OCI-LY1 (cell line): ENCODE results near the gene ATF5.

ENCODE experiments used
- EZH2 ChIP-seq: fragments of 200-600 bp; sonication (generic), shearing (Covaris generic); IDR thresholded peaks from 2 replicates; pipeline ENCODE4 v1.8.0; 2017; ENCODE audit warnings: borderline replicate concordance, mixed run types, mild to moderate bottlenecking, antibody characterized with exemption, low read length, moderate library complexity, mixed read lengths
- TF ChIP-seq, protein P1 (sequence below): fragments of 200-600 bp; sonication (generic), shearing (Covaris generic); IDR thresholded peaks from 2 replicates; pipeline ENCODE4 v1.5.1; 2017; ENCODE audit warnings: mild to moderate bottlenecking, antibody characterized with exemption, low read length, moderate library complexity, mixed read lengths

DNA sequence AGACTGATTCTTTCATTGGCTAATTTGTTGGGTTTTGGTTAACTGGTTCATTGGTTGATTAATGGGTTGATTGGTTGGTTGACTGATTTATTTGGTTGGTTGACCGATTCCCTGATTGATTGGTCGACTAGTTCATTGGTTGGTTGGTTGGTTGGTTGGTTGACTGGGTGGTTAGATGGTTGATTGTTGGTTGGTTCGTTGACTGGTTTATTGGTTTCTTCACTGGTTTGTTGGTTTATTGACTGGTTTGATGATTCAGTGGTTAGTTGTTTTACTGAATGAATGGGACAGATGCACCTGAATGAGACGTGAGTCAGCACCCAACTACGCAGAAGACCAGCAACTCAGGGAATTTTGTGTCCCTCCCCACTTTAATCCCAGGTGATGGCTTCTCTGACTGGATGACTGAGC is 3.0 kb downstream of the ATF5 start:
- TF ChIP-seq, protein P1, sequence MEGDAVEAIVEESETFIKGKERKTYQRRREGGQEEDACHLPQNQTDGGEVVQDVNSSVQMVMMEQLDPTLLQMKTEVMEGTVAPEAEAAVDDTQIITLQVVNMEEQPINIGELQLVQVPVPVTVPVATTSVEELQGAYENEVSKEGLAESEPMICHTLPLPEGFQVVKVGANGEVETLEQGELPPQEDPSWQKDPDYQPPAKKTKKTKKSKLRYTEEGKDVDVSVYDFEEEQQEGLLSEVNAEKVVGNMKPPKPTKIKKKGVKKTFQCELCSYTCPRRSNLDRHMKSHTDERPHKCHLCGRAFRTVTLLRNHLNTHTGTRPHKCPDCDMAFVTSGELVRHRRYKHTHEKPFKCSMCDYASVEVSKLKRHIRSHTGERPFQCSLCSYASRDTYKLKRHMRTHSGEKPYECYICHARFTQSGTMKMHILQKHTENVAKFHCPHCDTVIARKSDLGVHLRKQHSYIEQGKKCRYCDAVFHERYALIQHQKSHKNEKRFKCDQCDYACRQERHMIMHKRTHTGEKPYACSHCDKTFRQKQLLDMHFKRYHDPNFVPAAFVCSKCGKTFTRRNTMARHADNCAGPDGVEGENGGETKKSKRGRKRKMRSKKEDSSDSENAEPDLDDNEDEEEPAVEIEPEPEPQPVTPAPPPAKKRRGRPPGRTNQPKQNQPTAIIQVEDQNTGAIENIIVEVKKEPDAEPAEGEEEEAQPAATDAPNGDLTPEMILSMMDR: no peak
- TF ChIP-seq EZH2: no peak
